ENCODE data around the gene CACNA1C.

DNA sequence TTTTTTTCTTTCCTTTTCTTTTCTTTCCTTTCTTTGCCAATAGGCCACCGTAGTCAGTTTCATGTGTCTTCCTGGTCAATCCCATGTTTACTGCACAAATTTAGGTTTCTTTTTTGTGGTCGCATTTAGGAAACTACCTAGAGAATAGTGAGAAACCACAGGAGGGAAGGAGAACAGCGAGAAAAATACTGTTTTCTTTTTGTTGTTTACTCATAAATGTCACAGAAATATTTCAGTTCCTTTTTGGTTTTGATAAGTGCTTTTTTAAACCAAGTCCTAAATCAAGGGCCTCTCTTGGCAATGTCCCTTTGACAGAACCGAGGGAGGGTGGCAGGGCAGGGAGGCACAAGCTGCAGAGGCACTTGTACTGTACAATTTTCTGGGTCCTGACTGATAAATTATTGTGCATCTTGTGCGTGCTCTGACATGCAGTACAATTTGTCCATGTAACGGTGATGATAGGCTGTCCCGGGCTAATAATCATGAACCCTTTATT is 326.1 kb downstream of the CACNA1C start:
- TF ChIP-seq, protein P1, sequence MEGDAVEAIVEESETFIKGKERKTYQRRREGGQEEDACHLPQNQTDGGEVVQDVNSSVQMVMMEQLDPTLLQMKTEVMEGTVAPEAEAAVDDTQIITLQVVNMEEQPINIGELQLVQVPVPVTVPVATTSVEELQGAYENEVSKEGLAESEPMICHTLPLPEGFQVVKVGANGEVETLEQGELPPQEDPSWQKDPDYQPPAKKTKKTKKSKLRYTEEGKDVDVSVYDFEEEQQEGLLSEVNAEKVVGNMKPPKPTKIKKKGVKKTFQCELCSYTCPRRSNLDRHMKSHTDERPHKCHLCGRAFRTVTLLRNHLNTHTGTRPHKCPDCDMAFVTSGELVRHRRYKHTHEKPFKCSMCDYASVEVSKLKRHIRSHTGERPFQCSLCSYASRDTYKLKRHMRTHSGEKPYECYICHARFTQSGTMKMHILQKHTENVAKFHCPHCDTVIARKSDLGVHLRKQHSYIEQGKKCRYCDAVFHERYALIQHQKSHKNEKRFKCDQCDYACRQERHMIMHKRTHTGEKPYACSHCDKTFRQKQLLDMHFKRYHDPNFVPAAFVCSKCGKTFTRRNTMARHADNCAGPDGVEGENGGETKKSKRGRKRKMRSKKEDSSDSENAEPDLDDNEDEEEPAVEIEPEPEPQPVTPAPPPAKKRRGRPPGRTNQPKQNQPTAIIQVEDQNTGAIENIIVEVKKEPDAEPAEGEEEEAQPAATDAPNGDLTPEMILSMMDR (IDR thresholded peaks at IDR 0.05; ENCODE audit: borderline replicate concordance, extremely low read depth, low read length, poor library complexity, severe bottlenecking) = no peak
- TF ChIP-seq EZH2 (IDR thresholded peaks at IDR 0.05; ENCODE audit: borderline replicate concordance, low read depth, low read length, severe bottlenecking) = no peak

All from DND-41 (cell line).